ENCODE results near the gene KLF11. TPM values are rescaled to one million over a fixed set of nuclear protein-coding genes. Genes with fewer than 3 reads are reported as not detected.

The KLF11 gene
- total and polyA plus RNA-seq, 4 experiments from 2014 or later = 7.0 to 9.8 (median 7.9) TPM

GRCh38 chr2:10038123-10038522 is 5.2 kb upstream of the KLF11 start:
- Histone ChIP-seq H3K27me3 (ENCODE audit: insufficient read depth, low read length) (no peaks in the 10 kb centered on the region), H3K27ac (ENCODE audit: low read depth, low read length) (no peak overlapping the region), H3K4me3 (ENCODE audit: low read length in 2 of 2) (no peak overlapping the region), H3K36me3 (ENCODE audit: insufficient read depth, low read length) (no peaks in the 10 kb centered on the region), H3K4me1 (ENCODE audit: insufficient read depth, low read length) (peaks cover 32% of the 10 kb centered on the region), H3K9me3 (ENCODE audit: control insufficient read depth in 1 of 2, low read length in 2 of 2) (no peaks in the 10 kb centered on the region)
- POLR2A ChIA-PET (ENCODE audit: partially characterized antibody) = no interaction called here
- H3K9me3 Mint-ChIP-seq = peaks cover 0 to 2% (median 0%) of the 10 kb centered on the region in 8 donors
- no peaks in the 10 kb centered on the region for H3K27me3 Mint-ChIP-seq
- intact Hi-C loops (cut with micrococcal nuclease) = no loop called here
- no peak for DNase-seq
- peak overlapping the region in 1 of 7 donors; percentile 85 for H3K27ac Mint-ChIP-seq
- peaks cover 15 to 38% (median 22%) of the 10 kb centered on the region in 4 donors for H3K4me1 Mint-ChIP-seq
- no peaks in the 10 kb centered on the region for H3K36me3 Mint-ChIP-seq
- CTCF ChIA-PET (ENCODE audit: partially characterized antibody) = interaction anchor here (1.5 to 2.4 kb wide), 2 partner anchors 10 to 53 kb away, joined by 6 to 9 read pairs; no protein-coding TSS in a partner anchor
- no peak overlapping the region for H3K4me3 Mint-ChIP-seq

GRCh38 chr2:10038716-10039115 is 4.6 kb upstream of the KLF11 start:
- H3K9me3 Mint-ChIP-seq = peaks cover 0 to 2% (median 0%) of the 10 kb centered on the region in 8 donors
- no peaks in the 10 kb centered on the region for H3K27me3 Mint-ChIP-seq
- no peaks in the 10 kb centered on the region for H3K36me3 Mint-ChIP-seq
- no peak overlapping the region for H3K27ac ChIP-seq (ENCODE audit: low read depth, low read length)
- no peak overlapping the region for H3K4me3 ChIP-seq (ENCODE audit: low read length in 2 of 2)
- no peaks in the 10 kb centered on the region for H3K36me3 ChIP-seq (ENCODE audit: insufficient read depth, low read length)
- peak overlapping the region in 5 of 7 donors; percentile 5 to 85 (median 33) for H3K27ac Mint-ChIP-seq
- peaks cover 15 to 38% (median 22%) of the 10 kb centered on the region in 4 donors for H3K4me1 Mint-ChIP-seq
- no peaks in the 10 kb centered on the region for H3K9me3 ChIP-seq (ENCODE audit: control insufficient read depth in 1 of 2, low read length in 2 of 2)
- H3K4me1 ChIP-seq (ENCODE audit: insufficient read depth, low read length) = peaks cover 32% of the 10 kb centered on the region
- no peaks in the 10 kb centered on the region for H3K27me3 ChIP-seq (ENCODE audit: insufficient read depth, low read length)
- DNase-seq = no peak
- H3K4me3 Mint-ChIP-seq = no peak overlapping the region
- intact Hi-C loops (cut with micrococcal nuclease) = no loop called here
- CTCF ChIA-PET (ENCODE audit: partially characterized antibody) = interaction anchor here (1.5 to 2.4 kb wide), 2 partner anchors 9 to 54 kb away, joined by 6 to 9 read pairs; no protein-coding TSS in a partner anchor
- POLR2A ChIA-PET (ENCODE audit: partially characterized antibody) = no interaction called here

- DNase-seq = no peak
- Histone ChIP-seq H3K4me3 (ENCODE audit: low read length in 2 of 2) (no peak overlapping the region), H3K27ac (ENCODE audit: low read depth, low read length) (no peak overlapping the region), H3K36me3 (ENCODE audit: insufficient read depth, low read length) (no peaks in the 10 kb centered on the region), H3K9me3 (ENCODE audit: control insufficient read depth in 1 of 2, low read length in 2 of 2) (no peaks in the 10 kb centered on the region), H3K4me1 (ENCODE audit: insufficient read depth, low read length) (peaks cover 32% of the 10 kb centered on the region), H3K27me3 (ENCODE audit: insufficient read depth, low read length) (no peaks in the 10 kb centered on the region)
- intact Hi-C loops (cut with micrococcal nuclease) = loop anchor here (5.0 to 10.0 kb wide), 2 partner anchors 483 to 615 kb away; partner anchors contain the start of genes ADAM17, CPSF3 and ITGB1BP1
- peak overlapping the region in 2 of 8 donors; percentile 32 to 39 for H3K4me3 Mint-ChIP-seq
- H3K4me1 Mint-ChIP-seq = peaks cover 17 to 41% (median 25%) of the 10 kb centered on the region in 4 donors
- H3K27ac Mint-ChIP-seq = peak overlapping the region in 1 of 7 donors; percentile 87
- no peaks in the 10 kb centered on the region for H3K27me3 Mint-ChIP-seq
- POLR2A ChIA-PET (ENCODE audit: partially characterized antibody) = no interaction called here
- CTCF ChIA-PET (ENCODE audit: partially characterized antibody) = interaction anchor here (1.5 to 2.4 kb wide), 2 partner anchors 8 to 55 kb away, joined by 6 to 9 read pairs; no protein-coding TSS in a partner anchor
- peaks cover 0 to 6% of the 10 kb centered on the region in 2 donors for H3K36me3 Mint-ChIP-seq
- H3K9me3 Mint-ChIP-seq = peaks cover 0 to 2% (median 0%) of the 10 kb centered on the region in 8 donors
Observed at GRCh38 chr2:10039658-10040410, 3.5 kb upstream of the KLF11 start.

GRCh38 chr2:10041711-10042110 is 1.6 kb upstream of the KLF11 start:
- H3K9me3 Mint-ChIP-seq = peaks cover 0 to 2% (median 0%) of the 10 kb centered on the region in 8 donors
- POLR2A ChIA-PET (ENCODE audit: partially characterized antibody) = interaction anchor here (0.9 to 4.0 kb wide), 4 partner anchors 13 to 407 kb away, joined by 3 to 30 read pairs (median 9); partner anchors contain the start of genes HPCAL1 and ODC1
- CTCF ChIA-PET (ENCODE audit: partially characterized antibody) = interaction anchor here (1.1 to 13.1 kb wide), 3 partner anchors 55 to 229 kb away, joined by 3 to 431 read pairs (median 3); partner anchors contain the start of gene TAF1B
- H3K4me3 ChIP-seq (ENCODE audit: low read length in 2 of 2) = no peak overlapping the region
- H3K4me3 Mint-ChIP-seq = peak overlapping the region in 4 of 8 donors; percentile 21 to 88 (median 40)
- no peaks in the 10 kb centered on the region for H3K9me3 ChIP-seq (ENCODE audit: control insufficient read depth in 1 of 2, low read length in 2 of 2)
- peak overlapping the region in 4 of 7 donors; percentile 46 to 87 (median 66) for H3K27ac Mint-ChIP-seq
- DNase-seq = no peak
- no peaks in the 10 kb centered on the region for H3K36me3 ChIP-seq (ENCODE audit: insufficient read depth, low read length)
- H3K4me1 Mint-ChIP-seq = peaks cover 13 to 36% (median 26%) of the 10 kb centered on the region in 4 donors
- no peaks in the 10 kb centered on the region for H3K27me3 Mint-ChIP-seq
- H3K4me1 ChIP-seq (ENCODE audit: insufficient read depth, low read length) = peaks cover 21% of the 10 kb centered on the region
- H3K36me3 Mint-ChIP-seq = peaks cover 0 to 13% of the 10 kb centered on the region in 2 donors
- intact Hi-C loops (cut with micrococcal nuclease) = loop anchor here (5.0 to 10.0 kb wide), 2 partner anchors 484 to 617 kb away; partner anchors contain the start of genes ADAM17, CPSF3 and ITGB1BP1
- no peaks in the 10 kb centered on the region for H3K27me3 ChIP-seq (ENCODE audit: insufficient read depth, low read length)
- H3K27ac ChIP-seq (ENCODE audit: low read depth, low read length) = no peak overlapping the region

- Histone ChIP-seq H3K9me3 (ENCODE audit: control insufficient read depth in 1 of 2, low read length in 2 of 2) (no peaks in the 10 kb centered on the region), H3K27ac (ENCODE audit: low read depth, low read length) (peak overlapping the region; percentile 46), H3K27me3 (ENCODE audit: insufficient read depth, low read length) (no peaks in the 10 kb centered on the region), H3K36me3 (ENCODE audit: insufficient read depth, low read length) (peaks cover 1% of the 10 kb centered on the region), H3K4me1 (ENCODE audit: insufficient read depth, low read length) (peaks cover 21% of the 10 kb centered on the region), H3K4me3 (ENCODE audit: low read length in 2 of 2) (peak overlapping the region in 1 of 2 donors; percentile 52)
- Mint-ChIP-seq H3K27me3 (no peaks in the 10 kb centered on the region), H3K27ac (peak overlapping the region; percentile 87 to 98 (median 96)), H3K4me1 (peaks cover 15 to 36% (median 27%) of the 10 kb centered on the region in 4 donors), H3K4me3 (peak overlapping the region; percentile 85 to 92 (median 88)), H3K9me3 (peaks cover 0 to 2% (median 0%) of the 10 kb centered on the region in 8 donors), H3K36me3 (peaks cover 3 to 20% of the 10 kb centered on the region in 2 donors)
- peak; percentile 26 to 54 (median 51) for DNase-seq
- ChIA-PET POLR2A (ENCODE audit: partially characterized antibody) (interaction anchor here (0.7 to 6.9 kb wide), 9 partner anchors 8 to 569 kb away, joined by 3 to 72 read pairs (median 12); partner anchors contain the start of genes HPCAL1, IAH1, ODC1 and TAF1B), CTCF (ENCODE audit: partially characterized antibody) (interaction anchor here (1.1 to 13.1 kb wide), 3 partner anchors 56 to 230 kb away, joined by 3 to 431 read pairs (median 3); partner anchors contain the start of gene TAF1B)
- intact Hi-C loops (cut with micrococcal nuclease) = loop anchor here (5.0 to 10.0 kb wide), 2 partner anchors 485 to 618 kb away; partner anchors contain the start of genes ADAM17, CPSF3 and ITGB1BP1
Observed at GRCh38 chr2:10042301-10043161, 819 bp upstream of the KLF11 start.

- POLR2A ChIA-PET (ENCODE audit: partially characterized antibody) = interaction anchor here (0.6 to 6.9 kb wide), 11 partner anchors 10 to 621 kb away, joined by 3 to 72 read pairs (median 7); partner anchors contain the start of genes IAH1, ITGB1BP1, ODC1 and TAF1B
- Histone ChIP-seq H3K4me1 (ENCODE audit: insufficient read depth, low read length) (peaks cover 21% of the 10 kb centered on the region), H3K4me3 (ENCODE audit: low read length in 2 of 2) (peak overlapping the region in 1 of 2 donors; percentile 43), H3K9me3 (ENCODE audit: control insufficient read depth in 1 of 2, low read length in 2 of 2) (no peaks in the 10 kb centered on the region), H3K27ac (ENCODE audit: low read depth, low read length) (peak overlapping the region; percentile 66), H3K27me3 (ENCODE audit: insufficient read depth, low read length) (no peaks in the 10 kb centered on the region), H3K36me3 (ENCODE audit: insufficient read depth, low read length) (peaks cover 10% of the 10 kb centered on the region)
- H3K36me3 Mint-ChIP-seq = peaks cover 10 to 30% of the 10 kb centered on the region in 2 donors
- intact Hi-C loops (cut with micrococcal nuclease) = loop anchor here (1.0 to 10.0 kb wide), 8 partner anchors 15 to 619 kb away; partner anchors contain the start of genes ADAM17, CPSF3, GRHL1 and ITGB1BP1
- no peaks in the 10 kb centered on the region for H3K27me3 Mint-ChIP-seq
- H3K4me1 Mint-ChIP-seq = peaks cover 18 to 45% (median 27%) of the 10 kb centered on the region in 4 donors
- peaks cover 0 to 2% (median 0%) of the 10 kb centered on the region in 8 donors for H3K9me3 Mint-ChIP-seq
- peak overlapping the region; percentile 90 to 99 (median 98) for H3K27ac Mint-ChIP-seq
- peak; percentile 92 to 97 (median 95) for DNase-seq
- CTCF ChIA-PET (ENCODE audit: partially characterized antibody) = interaction anchor here (0.9 to 13.1 kb wide), 5 partner anchors 9 to 230 kb away, joined by 3 to 431 read pairs (median 4); no protein-coding TSS in a partner anchor
- H3K4me3 Mint-ChIP-seq = peak overlapping the region; percentile 69 to 86 (median 84)
Observed at GRCh38 chr2:10043906-10044601, 704 bp downstream of the KLF11 start.
